HCT116 (cell line): Measurements from ENCODE around the gene PHF1. TPM values are rescaled to one million over a fixed set of nuclear protein-coding genes. Genes with fewer than 3 reads are reported as not detected.

ENCODE experiments used
- ATAC-seq: fragments of 200-7000 bp; cut with Tn5 transposase; 2 replicates; pipeline ENCODE4 v1.9.1; 2020; ENCODE audit warnings: mild to moderate bottlenecking, moderate library complexity
- BruUV-seq: library from RNA; stranded (reverse); fragments of 400-500 nt; replicated peaks from 2 replicates; lab custom pipeline; 2021; lab: Mats Ljungman, UMichigan
- CTCF ChIA-PET: fragments of 300-600 bp; sonication (Branson Sonifier 250); formaldehyde crosslinking; loops from one replicate; lab custom pipeline; 2021; ENCODE audit warnings: antibody characterized with exemption; lab: Charles Lee
- POLR2A ChIA-PET: fragments of 300-600, 350-600 bp; sonication (Branson Sonifier 250); formaldehyde crosslinking; loops from one replicate; lab custom pipeline; 2021; ENCODE audit warnings: antibody characterized with exemption; lab: Charles Lee
- RAD21 ChIA-PET, 2 experiments: fragments of 300-600 bp; sonication (Branson Sonifier 250); formaldehyde crosslinking; loops; one replicate each; lab custom pipeline; 2023; ENCODE audit warnings: low total read pairs in 2 of 2; ENCODE audit not compliant: uncharacterized antibody in 2 of 2, unreplicated experiment in 2 of 2, low non-redundant PET in 1 of 2; lab: Charles Lee
- DNase-seq: peaks from one replicate; pipeline ENCODE4 v3.0.0-alpha.2; 2010; ENCODE audit warnings: low read depth, low spot score
- H2AFZ ChIP-seq: fragments of 200-600 bp; shearing (Covaris generic), sonication (generic); 2 replicates; pipeline ENCODE4 v1.6.1; 2017; ENCODE audit warnings: low read depth, mixed run types, mixed read lengths, antibody characterized with exemption, low read length; ENCODE audit not compliant: poor library complexity, severe bottlenecking
- H3K27ac ChIP-seq: 2 replicates; pipeline ENCODE4 v1.5.1; 2012; ENCODE audit warnings: low read depth, low read length
- H3K27me3 ChIP-seq: fragments of 200-600 bp; sonication (generic); 2 replicates; pipeline ENCODE4 v1.6.1; 2016; ENCODE audit warnings: mixed run types, low read length, mixed read lengths; ENCODE audit not compliant: insufficient read depth
- H3K36me3 ChIP-seq, 2 experiments: fragments of 200-500 bp in 1 of 2; fragments of 200-600 bp in 1 of 2; sonication (Bioruptor generic) in 1 of 2; sonication (generic) in 1 of 2; 2 replicates each; pipeline versions ENCODE4 v1.5.1 to v1.6.1; 2014 to 2016; ENCODE audit warnings: low read length in 2 of 2, inconsistent platforms in 1 of 2, mixed read lengths in 1 of 2, mixed run types in 1 of 2; ENCODE audit not compliant: insufficient read depth in 2 of 2, control insufficient read depth in 1 of 2
- H3K4me1 ChIP-seq, 2 experiments: fragments of 200-600 bp in 1 of 2; sonication (generic) in 1 of 2; 2 replicates each; pipeline versions ENCODE4 v1.5.1 to v1.6.1; 2012 to 2017; ENCODE audit warnings: low read length in 2 of 2, inconsistent platforms in 1 of 2, mild to moderate bottlenecking in 1 of 2, mixed read lengths in 1 of 2, mixed run types in 1 of 2, moderate library complexity in 1 of 2; ENCODE audit not compliant: insufficient read depth in 2 of 2, control insufficient read depth in 1 of 2
- H3K4me2 ChIP-seq: fragments of 200-600 bp; sonication (generic); 2 replicates; pipeline ENCODE4 v1.6.1; 2017; ENCODE audit warnings: mixed run types, low read length, mixed read lengths
- H3K4me3 ChIP-seq, 2 experiments: fragments of 200-600 bp in 1 of 2; sonication (generic) in 1 of 2; replicated peaks in 1 of 2; 2 replicates each; pipeline ENCODE4 v1.5.1; 2011 to 2016; ENCODE audit warnings: low read length in 2 of 2, control low read depth in 1 of 2, low read depth in 1 of 2, mild to moderate bottlenecking in 1 of 2, mixed read lengths in 1 of 2, mixed run types in 1 of 2
- H3K79me2 ChIP-seq: fragments of 200-600 bp; sonication (generic); 2 replicates; pipeline ENCODE4 v1.6.1; 2017; ENCODE audit warnings: mild to moderate bottlenecking, mixed run types, low read length, moderate library complexity, mixed read lengths; ENCODE audit not compliant: insufficient read depth
- H3K9ac ChIP-seq: fragments of 200-600 bp; sonication (generic); 2 replicates; pipeline ENCODE4 v1.6.1; 2016; ENCODE audit warnings: low read length, mixed read lengths
- H3K9me2 ChIP-seq: fragments of 200-600 bp; sonication (generic), shearing (Covaris generic); 2 replicates; pipeline ENCODE4 v1.6.1; 2017; ENCODE audit warnings: mixed run types, mild to moderate bottlenecking, moderate library complexity; ENCODE audit not compliant: insufficient read depth
- H3K9me3 ChIP-seq, 2 experiments: fragments of 200-500 bp in 1 of 2; fragments of 200-600 bp in 1 of 2; sonication (Bioruptor generic) in 1 of 2; sonication (generic) in 1 of 2; 2 replicates each; pipeline ENCODE4 v1.6.1; 2014 to 2017; ENCODE audit warnings: low read length in 2 of 2, mixed read lengths in 2 of 2, inconsistent platforms in 1 of 2, low read depth in 1 of 2, mild to moderate bottlenecking in 1 of 2, mixed run types in 1 of 2, moderate library complexity in 1 of 2; ENCODE audit not compliant: control insufficient read depth in 1 of 2, insufficient read depth in 1 of 2
- H4K20me1 ChIP-seq: fragments of 200-600 bp; sonication (generic), shearing (Covaris generic); 2 replicates; pipeline ENCODE4 v1.6.1; 2017; ENCODE audit warnings: mixed run types, mild to moderate bottlenecking, moderate library complexity; ENCODE audit not compliant: insufficient read depth
- ATF3 ChIP-seq: IDR thresholded peaks from 2 replicates; pipeline ENCODE4 v1.6.1; 2012
- EZH2phosphoT487 ChIP-seq: fragments of 200-600 bp; IDR thresholded peaks from 2 replicates; pipeline ENCODE4 v1.6.1; 2018; ENCODE audit warnings: antibody characterized with exemption, borderline replicate concordance
- FOSL1 ChIP-seq: IDR thresholded peaks from 2 replicates; pipeline ENCODE4 v1.6.1; 2012; ENCODE audit warnings: low read depth
- POLR2AphosphoS5 ChIP-seq: IDR thresholded peaks from 2 replicates; pipeline ENCODE4 v1.6.1; 2011; ENCODE audit warnings: mild to moderate bottlenecking, low read depth, low read length, moderate library complexity
- SP1 ChIP-seq: IDR thresholded peaks from 2 replicates; pipeline ENCODE4 v1.6.1; 2012; ENCODE audit warnings: low read depth
- SRF ChIP-seq: IDR thresholded peaks from 2 replicates; pipeline ENCODE4 v1.6.1; 2012; ENCODE audit warnings: low read depth
- ZFX ChIP-seq: fragments of 450-650 bp; IDR thresholded peaks from 2 replicates; pipeline ENCODE4 v1.6.1; 2017
- intact Hi-C: fragments of 100-400 bp; cut with micrococcal nuclease; formaldehyde crosslinking; loops from 2 replicates; pipeline ENCODE4 v1.10.0; 2022
- total RNA-seq: library from RNA; stranded (reverse); gene quantifications from one replicate; pipeline ENCODE4 v1.2.1, GENCODE V29; 2021; ENCODE audit not compliant: unreplicated experiment

PHF1 gene
- total RNA-seq, 1 experiment from 2014 or later, result 40.2 TPM

GRCh38 chr6:33430991-33431879, 20.4 kb downstream of the PHF1 start:
- Histone ChIP-seq H4K20me1 (no peaks in the 10 kb centered on the region), H3K9me2 (no peaks in the 10 kb centered on the region), H3K79me2 (no peaks in the 10 kb centered on the region), H3K36me3 (no peaks in the 10 kb centered on the region), H3K9me3 (no peaks in the 10 kb centered on the region), H3K9ac (peak overlapping the region; percentile 26; the same call in 1 of the 2 replicates), H3K4me2 (peak overlapping the region; percentile 75), H3K27ac (peak overlapping the region; percentile 19; the same call in 1 of the 2 replicates), H3K4me1 (peaks cover 29 to 69% of the 10 kb centered on the region in 2 experiments), H2AFZ (no peak overlapping the region), H3K27me3 (no peaks in the 10 kb centered on the region), H3K4me3 (peak overlapping the region; percentile 16 to 47)
- ATAC-seq (peak; percentile 75), DNase-seq (no peak)
- ChIA-PET POLR2A (interaction anchor here (0.9 to 1.5 kb wide), 4 partner anchors 8 to 162 kb away, joined by 3 to 7 read pairs (median 4); partner anchors contain the start of gene ZBTB9), CTCF (interaction anchor here (1.2 kb wide), 2 partner anchors 9 to 13 kb away, joined by 3 to 4 read pairs; partner anchors contain the start of gene CUTA), RAD21 (no interaction called here)
- intact Hi-C loops, result no loop called here
- BruUV-seq, result no TSS peak
- TF ChIP-seq ATF3 (no peak), SRF (no peak), POLR2AphosphoS5 (no peak), EZH2phosphoT487 (no peak), FOSL1 (no peak), SP1 (no peak), ZFX (no peak)
